Naive thymus-derived CD8-positive, alpha-beta T cell (primary cell): ENCODE measurements around the gene KIAA0930. TPM values are rescaled to one million over a fixed set of nuclear protein-coding genes. Genes with fewer than 3 reads are reported as not detected.
"Not testable (repeated sequence)": the region's sequence is repeated elsewhere in the genome, so short reads cannot be mapped to it uniquely, and the experiment has no call there.

Source experiments
- ATAC-seq, 2 donors: fragments of 150-1000 bp; cut with Tn5 transposase in 1 of 2; sonication (Bioruptor Pico), chemical (Tn5 transposase) in 1 of 2; 1 replicate in 1 of 2; 2 replicates in 1 of 2; pipeline ENCODE4 v1.10.0; 2021; ENCODE audit warnings: mild to moderate bottlenecking in 2 of 2, moderate library complexity in 2 of 2
- POLR2A ChIA-PET: fragments of 350-600 bp; sonication (Branson Sonifier 250); formaldehyde crosslinking; loops from one replicate; lab custom pipeline; 2021; ENCODE audit warnings: antibody characterized with exemption; lab: Charles Lee
- DNase-seq, 10 donors: peaks; one replicate each; pipeline versions ENCODE4 v3.0.0 to v3.0.0-alpha.2; 2020 to 2022
- H3K27ac Mint-ChIP-seq, 10 donors: one replicate each; pipeline ENCODE4 v1.8.0; 2020 to 2022; ENCODE audit warnings: mild to moderate bottlenecking in 10 of 10, mixed read lengths in 10 of 10, moderate library complexity in 4 of 10, inconsistent platforms in 1 of 10
- H3K27me3 Mint-ChIP-seq, 5 donors: one replicate each; pipeline ENCODE4 v1.8.0; 2021 to 2022; ENCODE audit warnings: mixed read lengths in 5 of 5
- H3K36me3 Mint-ChIP-seq, 3 donors: one replicate each; pipeline ENCODE4 v1.8.0; 2020 to 2022; ENCODE audit warnings: mixed read lengths in 3 of 3, mild to moderate bottlenecking in 2 of 3, inconsistent platforms in 1 of 3
- H3K4me1 Mint-ChIP-seq, 4 donors: one replicate each; pipeline ENCODE4 v1.8.0; 2021 to 2022; ENCODE audit warnings: mixed read lengths in 4 of 4
- H3K4me3 Mint-ChIP-seq, 10 donors: one replicate each; pipeline ENCODE4 v1.8.0; 2020 to 2022; ENCODE audit warnings: mild to moderate bottlenecking in 10 of 10, mixed read lengths in 10 of 10, moderate library complexity in 6 of 10, inconsistent platforms in 1 of 10
- H3K9me3 Mint-ChIP-seq, 9 donors: one replicate each; pipeline ENCODE4 v1.8.0; 2020 to 2022; ENCODE audit warnings: mixed read lengths in 9 of 9, mild to moderate bottlenecking in 3 of 9, inconsistent platforms in 1 of 9, moderate library complexity in 1 of 9
- polyA plus RNA-seq, 3 donors: library from polyadenylated mRNA; unstranded; fragments of 300-500 nt; fragmentation: Illumina TruSeq; gene quantifications; one replicate each; pipeline ENCODE4 v1.2.3, GENCODE V29; 2021
- total RNA-seq, 8 experiments: library from RNA in 2 of 8; stranded (reverse) in 2 of 8; gene quantifications; one replicate each; pipeline ENCODE4 v1.2.3 and lab custom pipeline; 2021 to 2026

KIAA0930 gene
- total and polyA plus RNA-seq, 5 experiments from 2014 or later: 0.87 to 29.1 (median 2.9) TPM

DNA sequence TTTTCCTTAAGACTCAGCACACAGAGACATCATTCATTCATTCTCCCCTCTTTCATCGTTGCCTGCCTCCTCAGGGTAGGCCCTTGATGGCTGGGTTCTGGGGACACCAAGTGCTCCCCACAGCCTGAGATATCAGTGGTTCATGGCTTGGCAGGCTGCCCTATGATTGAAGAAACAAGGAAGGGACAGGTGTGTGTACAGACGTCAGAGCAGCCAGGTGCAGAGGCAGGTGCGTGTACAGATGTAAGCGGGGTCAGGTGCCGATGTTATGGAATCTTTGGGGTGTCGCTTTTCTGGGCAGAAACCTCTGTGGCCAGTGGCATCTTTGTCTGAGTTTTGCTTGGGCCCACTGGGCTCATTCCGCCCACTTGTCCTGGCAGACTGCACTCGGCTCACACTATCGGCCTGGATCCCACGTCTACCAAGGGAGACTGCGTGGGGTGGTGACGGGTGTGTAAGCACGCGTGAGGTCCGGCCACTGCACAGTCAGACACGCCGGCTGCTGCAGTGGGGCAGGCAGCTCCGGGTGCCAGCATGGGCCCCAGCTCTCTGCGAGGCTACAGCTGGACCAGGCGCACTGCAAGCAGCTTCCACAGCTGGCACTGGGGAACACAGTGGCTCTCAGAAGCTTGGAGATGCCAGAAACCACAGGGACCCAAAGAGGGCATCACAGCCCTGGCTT lies 20.9 kb upstream of the KIAA0930 start:
- H3K36me3 Mint-ChIP-seq: no peaks in the 10 kb centered on the region
- no peak overlapping the region for H3K4me3 Mint-ChIP-seq
- DNase-seq (no peak), ATAC-seq (no peak)
- POLR2A ChIA-PET: no interaction called here
- H3K27me3 Mint-ChIP-seq: peaks cover 0 to 17% (median 12%) of the 10 kb centered on the region in 5 donors
- peaks cover 0 to 28% (median 6%) of the 10 kb centered on the region in 4 donors for H3K4me1 Mint-ChIP-seq
- H3K27ac Mint-ChIP-seq: no peak overlapping the region
- H3K9me3 Mint-ChIP-seq: no peaks in the 10 kb centered on the region

- H3K27ac Mint-ChIP-seq, ATAC-seq, POLR2A ChIA-PET, H3K9me3 Mint-ChIP-seq, DNase-seq, H3K4me3 Mint-ChIP-seq, H3K36me3 Mint-ChIP-seq: not testable (repeated sequence)
- Mint-ChIP-seq H3K27me3 (peaks cover 0 to 16% (median 12%) of the 10 kb centered on the region in 5 donors), H3K4me1 (peaks cover 0 to 29% (median 8%) of the 10 kb centered on the region in 4 donors)
Measured at GRCh38 chr22:45260395-45260759, 19.7 kb upstream of the KIAA0930 start.

DNA sequence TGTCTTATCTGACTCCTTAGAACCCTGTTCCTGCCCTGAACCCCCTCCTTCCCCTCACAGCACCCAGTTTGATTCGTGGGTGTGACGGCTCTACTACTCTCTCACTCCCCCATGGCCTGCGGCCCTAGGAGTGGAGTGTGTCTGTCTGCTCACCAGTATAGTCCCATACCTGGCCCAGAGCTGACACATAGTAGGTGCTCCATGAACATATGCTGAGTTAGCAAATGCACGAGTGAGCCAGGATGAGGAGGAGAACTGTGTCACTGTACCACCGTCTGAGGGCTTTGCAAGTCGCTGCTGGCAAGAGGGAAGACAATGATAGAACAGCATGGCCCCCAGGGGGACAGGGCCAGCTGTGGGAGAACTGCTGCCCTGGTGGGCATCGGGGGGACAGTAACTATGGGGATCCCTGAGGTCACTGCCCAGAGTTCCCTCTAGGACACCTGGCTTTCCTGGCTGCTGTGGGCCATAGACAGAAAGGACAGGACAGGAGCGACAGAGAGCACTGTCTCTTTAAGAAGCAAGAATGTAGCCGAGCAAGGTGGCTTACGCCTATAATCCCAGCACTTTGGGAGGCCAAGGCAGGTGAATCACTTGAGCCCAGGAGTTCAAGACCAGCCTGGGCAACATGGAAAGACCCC lies 19.2 kb upstream of the KIAA0930 start:
- POLR2A ChIA-PET: no interaction called here
- peaks cover 0 to 33% (median 9%) of the 10 kb centered on the region in 4 donors for H3K4me1 Mint-ChIP-seq
- H3K27me3 Mint-ChIP-seq: peaks cover 0 to 16% (median 12%) of the 10 kb centered on the region in 5 donors
- no peaks in the 10 kb centered on the region for H3K9me3 Mint-ChIP-seq
- H3K4me3 Mint-ChIP-seq: no peak overlapping the region
- no peaks in the 10 kb centered on the region for H3K36me3 Mint-ChIP-seq
- DNase-seq (no peak), ATAC-seq (no peak)
- peak overlapping the region in 1 of 10 donors; percentile 51 for H3K27ac Mint-ChIP-seq

GRCh38 chr22:45257941-45258340 lies 17.2 kb upstream of the KIAA0930 start:
- ATAC-seq, H3K36me3 Mint-ChIP-seq, DNase-seq, H3K27ac Mint-ChIP-seq, H3K9me3 Mint-ChIP-seq, H3K4me3 Mint-ChIP-seq, POLR2A ChIA-PET: not testable (repeated sequence)
- Mint-ChIP-seq H3K4me1 (peaks cover 0 to 25% (median 6%) of the 10 kb centered on the region in 4 donors), H3K27me3 (peaks cover 0 to 16% (median 0%) of the 10 kb centered on the region in 5 donors)

DNA sequence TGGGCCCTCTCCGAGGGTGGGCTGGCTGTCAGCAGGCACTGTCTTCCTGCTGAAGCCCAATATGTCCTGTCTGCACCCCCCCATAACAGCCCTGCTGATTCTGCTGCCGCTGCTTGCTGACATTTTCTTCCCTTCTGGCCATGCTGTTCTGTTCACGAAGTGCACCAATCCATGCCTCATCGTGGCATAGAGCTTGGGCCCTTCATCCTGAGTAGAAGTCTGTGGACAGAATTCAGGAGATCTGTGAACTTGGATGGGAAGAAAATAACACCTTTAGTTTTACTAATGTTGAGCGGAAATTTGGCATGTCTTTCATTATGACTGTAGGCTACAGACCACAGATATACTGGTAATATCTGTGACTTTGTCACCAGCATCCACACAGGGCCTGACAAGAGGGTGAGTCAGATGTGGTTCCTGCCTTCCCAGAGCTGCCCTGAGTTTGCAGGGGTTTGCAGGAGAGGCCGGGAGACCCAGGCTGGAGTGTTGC lies 14.1 kb upstream of the KIAA0930 start:
- POLR2A ChIA-PET: no interaction called here
- Mint-ChIP-seq H3K4me3 (peak overlapping the region in 1 of 10 donors; percentile 50), H3K4me1 (peaks cover 0 to 23% (median 7%) of the 10 kb centered on the region in 4 donors), H3K27me3 (peaks cover 0 to under 1% (median 0%) of the 10 kb centered on the region in 5 donors), H3K9me3 (no peaks in the 10 kb centered on the region), H3K36me3 (no peaks in the 10 kb centered on the region), H3K27ac (peak overlapping the region in 3 of 10 donors; percentile 47 to 91 (median 78))
- ATAC-seq (no peak), DNase-seq (no peak)

GRCh38 chr22:45254388-45254787 lies 13.7 kb upstream of the KIAA0930 start:
- H3K27ac Mint-ChIP-seq: peak overlapping the region in 2 of 10 donors; percentile 78 to 91
- DNase-seq: no peak
- no peaks in the 10 kb centered on the region for H3K9me3 Mint-ChIP-seq
- POLR2A ChIA-PET: no interaction called here
- no peak for ATAC-seq
- H3K4me3 Mint-ChIP-seq: no peak overlapping the region
- H3K36me3 Mint-ChIP-seq: no peaks in the 10 kb centered on the region
- H3K4me1 Mint-ChIP-seq: peaks cover 0 to 24% (median 8%) of the 10 kb centered on the region in 4 donors
- no peaks in the 10 kb centered on the region for H3K27me3 Mint-ChIP-seq

- POLR2A ChIA-PET: no interaction called here
- Mint-ChIP-seq H3K27ac (peak overlapping the region in 3 of 10 donors; percentile 17 to 69 (median 19)), H3K4me3 (no peak overlapping the region), H3K27me3 (no peaks in the 10 kb centered on the region), H3K36me3 (no peaks in the 10 kb centered on the region), H3K4me1 (peaks cover 0 to 29% (median 14%) of the 10 kb centered on the region in 4 donors), H3K9me3 (no peaks in the 10 kb centered on the region)
- DNase-seq: no peak
- no peak for ATAC-seq
Measured at GRCh38 chr22:45253039-45253641, 12.4 kb upstream of the KIAA0930 start.

- no peaks in the 10 kb centered on the region for H3K36me3 Mint-ChIP-seq
- H3K27ac Mint-ChIP-seq: no peak overlapping the region
- DNase-seq: no peak
- POLR2A ChIA-PET: no interaction called here
- no peaks in the 10 kb centered on the region for H3K9me3 Mint-ChIP-seq
- no peak overlapping the region for H3K4me3 Mint-ChIP-seq
- H3K27me3 Mint-ChIP-seq: no peaks in the 10 kb centered on the region
- H3K4me1 Mint-ChIP-seq: peaks cover 0 to 39% (median 17%) of the 10 kb centered on the region in 4 donors
- ATAC-seq: no peak
Measured at GRCh38 chr22:45251825-45252224, 11.1 kb upstream of the KIAA0930 start.

GRCh38 chr22:45248832-45249561 lies 8.3 kb upstream of the KIAA0930 start:
- DNase-seq: no peak
- H3K27ac Mint-ChIP-seq: peak overlapping the region in 3 of 10 donors; percentile 59 to 79 (median 62)
- H3K36me3 Mint-ChIP-seq: no peaks in the 10 kb centered on the region
- POLR2A ChIA-PET: no interaction called here
- peak overlapping the region in 2 of 10 donors; percentile 10 to 11 for H3K4me3 Mint-ChIP-seq
- H3K27me3 Mint-ChIP-seq: no peaks in the 10 kb centered on the region
- peaks cover 0 to 49% (median 25%) of the 10 kb centered on the region in 4 donors for H3K4me1 Mint-ChIP-seq
- no peaks in the 10 kb centered on the region for H3K9me3 Mint-ChIP-seq
- no peak for ATAC-seq

- Mint-ChIP-seq H3K27me3 (no peaks in the 10 kb centered on the region), H3K36me3 (no peaks in the 10 kb centered on the region), H3K4me3 (peak overlapping the region in 5 of 10 donors; percentile 38 to 80 (median 57)), H3K9me3 (no peaks in the 10 kb centered on the region), H3K4me1 (peaks cover 4 to 61% (median 28%) of the 10 kb centered on the region in 4 donors), H3K27ac (peak overlapping the region in 7 of 10 donors; percentile 27 to 88 (median 86))
- DNase-seq (no peak), ATAC-seq (no peak)
- POLR2A ChIA-PET: no interaction called here
Measured at GRCh38 chr22:45246060-45246985, 5.6 kb upstream of the KIAA0930 start.

- Mint-ChIP-seq H3K27me3 (no peaks in the 10 kb centered on the region), H3K4me1 (peaks cover 9 to 65% (median 34%) of the 10 kb centered on the region in 4 donors), H3K4me3 (peak overlapping the region in 1 of 10 donors; percentile 34), H3K36me3 (no peaks in the 10 kb centered on the region), H3K27ac (peak overlapping the region in 7 of 10 donors; percentile 1 to 69 (median 51)), H3K9me3 (no peaks in the 10 kb centered on the region)
- POLR2A ChIA-PET: no interaction called here
- ATAC-seq (no peak), DNase-seq (no peak)
Measured at GRCh38 chr22:45244916-45245315, 4.2 kb upstream of the KIAA0930 start.
